Stimulated activated CD8-positive, alpha-beta memory T cell treated with anti-CD3 and anti-CD28 coated beads, Interleukin-4, amount 100 ng/mL, for 4 hours (primary cell): Measurements from ENCODE around the gene CPAMD8.

Experiments used
- DNase-seq, 2 donors: peaks; one replicate each; pipeline ENCODE4 v3.0.0-alpha.2; 2020; ENCODE audit warnings: low read depth in 2 of 2, low spot score in 1 of 2

Gene CPAMD8

DNA sequence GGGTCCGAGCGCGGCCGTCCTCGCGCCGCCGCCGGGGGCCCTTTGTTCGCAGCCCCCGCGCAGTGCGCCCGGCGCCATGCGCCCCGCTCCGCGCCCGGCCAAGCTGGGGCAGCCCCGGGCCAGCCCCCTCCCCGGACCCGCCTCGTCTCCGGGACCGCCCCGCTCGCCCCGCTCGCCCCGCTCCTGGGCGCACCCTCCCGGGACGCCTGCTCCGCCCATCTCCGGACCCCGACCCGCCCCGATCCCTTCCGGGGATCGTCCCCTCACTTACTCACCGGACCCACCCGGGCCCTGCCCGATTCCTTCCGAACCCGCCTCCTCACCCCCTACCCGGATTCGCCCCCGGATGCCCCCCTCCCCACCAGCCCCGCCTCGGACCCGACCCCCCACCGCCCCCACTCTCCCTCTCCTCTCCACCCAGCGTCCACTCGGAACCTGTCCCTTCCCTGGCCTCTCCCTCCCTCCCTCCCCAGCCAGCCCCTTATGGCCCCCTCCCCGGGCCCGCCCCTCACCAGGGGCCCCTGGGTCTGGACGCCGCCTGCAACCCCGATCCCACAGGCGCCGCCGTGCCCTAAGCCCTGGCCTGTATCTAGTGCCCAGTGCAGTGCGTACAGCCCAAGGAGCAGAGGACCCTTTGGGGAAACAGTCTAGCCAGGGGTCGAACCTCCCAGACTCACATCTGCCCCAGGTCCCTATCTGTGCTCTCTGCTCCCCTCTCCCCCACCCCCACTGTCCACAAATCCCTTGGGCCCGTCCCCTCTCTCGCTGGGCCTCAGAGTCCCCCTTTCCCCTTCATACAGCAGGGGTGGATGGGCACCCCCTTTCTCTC is at the start of gene CPAMD8:
TSS of gene CPAMD8 (minus strand) at position 105 of the 829 bp plus-strand sequence. CDS start 168 bp downstream, outside the sequence.
- DNase-seq: no peak

DNA sequence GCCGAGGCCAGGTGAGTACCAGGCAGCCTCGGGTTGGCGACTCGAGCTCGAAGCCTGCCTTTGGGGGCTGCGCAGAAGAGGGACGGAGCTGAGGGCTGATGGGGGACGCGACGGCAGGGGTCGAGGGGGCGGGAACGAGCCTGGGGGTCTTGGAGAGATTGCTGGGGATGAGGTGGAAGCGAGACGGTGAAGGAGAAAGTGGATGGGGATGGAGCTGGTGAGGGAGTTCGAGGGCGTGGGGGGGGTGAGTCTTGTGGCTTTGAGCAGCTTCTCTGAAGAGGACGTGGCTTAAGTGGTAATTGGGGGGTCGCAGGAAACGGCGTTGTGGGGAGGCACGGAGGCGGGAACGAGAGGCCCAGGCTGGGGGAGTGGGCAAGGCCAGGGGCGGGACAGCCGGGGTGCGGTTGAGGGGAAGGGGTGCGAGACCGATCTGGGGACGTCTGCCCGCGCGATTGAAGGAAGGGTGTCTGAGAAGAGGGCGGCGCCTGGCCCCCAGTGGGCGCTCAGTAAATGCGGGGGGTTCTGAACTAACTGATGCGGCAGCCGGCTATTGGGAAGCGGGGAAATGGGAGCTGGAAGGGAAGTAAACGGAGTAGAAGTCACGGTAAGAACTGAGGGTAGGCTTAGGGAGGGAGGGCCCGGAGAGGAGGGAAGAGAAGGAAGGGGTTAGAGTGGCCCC is 49.4 kb upstream of the CPAMD8 start:
- DNase-seq: peak; percentile 12 to 24

DNA sequence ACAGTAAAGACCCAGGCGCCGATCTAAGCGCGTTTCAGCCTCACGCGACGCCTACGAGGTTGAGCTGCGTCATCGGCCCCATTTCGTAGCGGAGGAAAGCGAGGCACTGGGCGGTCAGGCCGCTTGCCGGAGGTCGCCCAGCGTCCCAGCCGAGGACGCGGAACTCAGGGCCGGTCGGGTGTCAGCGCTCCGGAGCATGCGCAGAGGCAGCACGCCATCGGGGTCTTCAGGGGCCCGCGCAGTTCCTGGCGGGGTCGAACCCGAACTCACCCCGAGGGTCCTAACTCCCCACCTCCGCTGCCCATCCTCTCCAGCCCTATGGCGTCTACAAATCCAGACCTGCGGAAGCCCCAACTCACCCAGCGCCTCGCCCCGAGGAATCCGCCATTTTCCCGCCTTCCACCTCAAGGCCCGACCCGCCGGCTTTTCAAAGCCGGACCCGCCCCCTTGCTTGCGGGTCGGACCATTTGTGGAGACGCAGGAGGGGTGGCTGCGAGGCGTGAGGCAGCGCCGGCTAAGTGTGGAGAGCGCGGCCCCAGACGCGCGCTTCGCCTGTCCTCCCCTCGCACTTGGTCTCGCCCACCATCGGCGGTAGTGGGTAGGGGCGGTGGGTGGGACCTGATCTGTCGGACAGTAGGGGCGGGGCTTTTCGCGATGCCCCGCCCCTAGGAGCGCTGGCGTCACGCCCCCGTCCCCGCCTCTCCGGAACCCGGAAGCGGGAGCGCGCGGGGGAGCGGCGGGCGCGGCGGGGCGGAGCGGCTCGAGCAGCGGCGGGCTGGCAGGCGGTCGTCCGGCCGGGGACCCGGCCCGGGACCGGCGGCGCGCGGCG is 48.6 kb upstream of the CPAMD8 start, which contains the start of the genes HAUS8 and MYO9B:
TSS of gene HAUS8 (minus strand) at position 418 of the 829 bp plus-strand sequence. CDS start at position 388, 30 bp downstream.
TSS of gene MYO9B (plus strand) at position 743 of the 829 bp plus-strand sequence. CDS start 25,941 bp downstream, outside the sequence.
- peak; percentile 99 for DNase-seq

- DNase-seq: no peak
Measured at GRCh38 chr19:17074634-17075034, 48.0 kb upstream of the CPAMD8 start.

DNA sequence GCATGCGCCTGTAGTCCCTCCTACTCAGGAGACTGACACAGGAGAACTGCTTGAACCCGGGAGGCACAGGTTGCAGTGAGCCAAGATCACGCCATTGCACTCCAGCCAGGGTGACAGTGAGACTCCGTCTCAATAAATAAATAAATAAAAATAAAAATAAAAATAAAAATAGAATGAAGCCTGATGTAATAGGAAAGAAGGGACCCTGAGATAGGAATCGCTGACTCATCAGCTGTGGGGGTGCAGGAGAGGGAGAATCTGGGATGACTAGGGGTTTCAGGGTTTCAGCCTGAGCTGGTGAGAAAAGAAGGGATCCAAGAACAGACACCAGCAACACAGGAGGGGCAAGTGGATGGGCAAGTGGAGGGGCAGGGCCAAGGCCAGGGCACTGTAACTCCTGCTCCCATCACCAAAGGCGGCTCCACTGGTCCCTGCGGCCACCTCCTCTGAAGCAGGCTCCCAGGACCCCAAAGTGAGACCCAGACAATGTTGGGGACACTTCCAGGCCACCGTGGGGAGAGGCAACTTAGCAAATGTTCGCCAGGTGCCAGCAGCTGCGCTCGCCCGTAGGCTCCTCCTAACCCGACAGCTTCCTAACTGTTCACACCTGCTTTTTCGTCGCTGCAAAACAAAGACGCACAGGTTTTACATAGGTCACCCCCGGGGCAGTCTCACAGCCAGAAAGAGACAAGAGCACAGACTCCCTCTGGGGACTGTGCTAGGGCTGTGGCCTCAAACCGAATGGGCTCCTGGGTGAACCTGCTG is 47.4 kb upstream of the CPAMD8 start:
- DNase-seq: no peak

DNA sequence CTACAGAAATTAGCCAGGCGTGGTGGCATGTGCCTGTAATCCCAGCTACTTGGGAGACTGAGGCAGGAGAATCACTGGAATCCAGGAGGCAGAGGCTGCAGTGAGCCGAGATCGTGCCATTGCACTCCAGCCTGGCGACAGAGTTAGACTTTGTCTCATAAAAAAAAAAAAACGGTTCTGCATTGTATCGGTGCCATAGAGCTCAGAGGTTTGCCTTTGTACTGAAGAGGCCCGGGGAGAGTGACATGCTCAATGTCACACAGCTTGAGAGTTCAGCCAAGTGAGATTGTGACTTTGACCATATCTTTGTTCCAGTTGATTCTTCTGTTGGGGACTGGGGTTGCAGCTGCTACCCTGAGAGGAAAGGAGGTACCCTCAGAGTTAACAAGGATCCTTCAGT is 44.3 kb upstream of the CPAMD8 start:
- DNase-seq: no peak

- no peak for DNase-seq
Measured at GRCh38 chr19:17070421-17070820, 43.8 kb upstream of the CPAMD8 start.

DNA sequence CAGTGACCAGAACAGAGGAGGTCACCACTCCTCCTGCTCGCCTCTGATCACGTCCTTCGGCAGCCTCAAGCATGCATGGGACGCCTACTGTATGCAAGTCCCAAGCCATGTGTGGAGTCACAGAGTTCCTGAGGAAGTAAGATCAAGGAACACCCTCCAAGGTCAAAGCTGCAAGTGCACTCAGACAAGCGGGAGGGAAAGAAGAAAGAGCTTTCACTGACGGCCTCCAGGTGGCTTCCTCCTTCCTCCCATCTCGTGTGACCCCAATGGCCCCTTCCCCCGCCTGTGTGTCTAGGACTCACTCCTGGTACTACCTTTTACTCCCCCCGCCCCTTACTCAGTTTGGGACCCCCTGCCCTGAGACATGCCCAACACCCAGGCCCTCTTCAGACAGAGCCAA is 42.6 kb upstream of the CPAMD8 start:
- no peak for DNase-seq

GRCh38 chr19:17063428-17063827 is 36.8 kb upstream of the CPAMD8 start:
- no peak for DNase-seq

GRCh38 chr19:17061691-17062090 is 35.1 kb upstream of the CPAMD8 start:
- DNase-seq: no peak

GRCh38 chr19:17061205-17061604 is 34.6 kb upstream of the CPAMD8 start:
- DNase-seq: no peak

- no peak for DNase-seq
Measured at GRCh38 chr19:17060802-17061201, 34.2 kb upstream of the CPAMD8 start.

DNA sequence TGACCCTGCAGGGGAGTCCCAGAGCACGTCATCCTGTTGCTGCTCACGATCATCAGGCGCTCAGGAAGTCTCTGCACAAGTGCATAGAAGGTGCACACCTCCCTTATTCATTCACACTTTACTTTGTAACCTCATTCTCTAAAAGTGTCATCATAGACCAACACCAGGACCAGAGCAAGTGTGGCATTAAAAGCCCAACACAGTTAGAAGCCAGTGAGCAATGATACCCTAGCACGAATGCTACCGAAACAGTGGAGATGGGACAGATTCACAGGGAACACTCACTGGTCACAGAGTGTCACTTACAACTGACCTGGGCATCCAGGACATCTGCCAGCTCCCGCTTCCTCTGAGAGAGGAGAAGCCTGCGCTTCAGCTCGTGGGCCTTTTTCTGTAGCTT is 31.6 kb upstream of the CPAMD8 start:
- DNase-seq: no peak

DNA sequence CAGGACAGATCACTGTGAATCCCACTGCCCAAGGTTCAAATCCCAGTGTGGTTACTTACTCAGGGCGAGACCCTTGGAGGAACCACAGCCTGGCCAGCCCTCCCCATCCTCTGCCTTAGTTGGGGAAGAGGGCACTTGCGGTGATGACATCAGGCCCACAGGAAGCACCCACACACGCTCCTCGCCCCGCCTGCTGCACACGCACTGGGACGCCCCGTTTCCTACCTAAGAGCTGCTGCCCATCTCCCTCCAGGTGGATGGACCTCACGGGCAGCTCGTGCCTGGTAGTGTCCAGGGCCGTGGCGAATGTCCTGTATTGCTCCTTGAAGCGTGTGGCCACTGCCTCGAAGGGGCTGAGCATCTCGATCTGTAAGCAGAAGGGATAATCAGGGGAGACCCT is 29.0 kb upstream of the CPAMD8 start:
- no peak for DNase-seq

GRCh38 chr19:17054746-17055145 is 28.1 kb upstream of the CPAMD8 start:
- no peak for DNase-seq

GRCh38 chr19:17052439-17052838 is 25.8 kb upstream of the CPAMD8 start:
- DNase-seq: no peak

DNA sequence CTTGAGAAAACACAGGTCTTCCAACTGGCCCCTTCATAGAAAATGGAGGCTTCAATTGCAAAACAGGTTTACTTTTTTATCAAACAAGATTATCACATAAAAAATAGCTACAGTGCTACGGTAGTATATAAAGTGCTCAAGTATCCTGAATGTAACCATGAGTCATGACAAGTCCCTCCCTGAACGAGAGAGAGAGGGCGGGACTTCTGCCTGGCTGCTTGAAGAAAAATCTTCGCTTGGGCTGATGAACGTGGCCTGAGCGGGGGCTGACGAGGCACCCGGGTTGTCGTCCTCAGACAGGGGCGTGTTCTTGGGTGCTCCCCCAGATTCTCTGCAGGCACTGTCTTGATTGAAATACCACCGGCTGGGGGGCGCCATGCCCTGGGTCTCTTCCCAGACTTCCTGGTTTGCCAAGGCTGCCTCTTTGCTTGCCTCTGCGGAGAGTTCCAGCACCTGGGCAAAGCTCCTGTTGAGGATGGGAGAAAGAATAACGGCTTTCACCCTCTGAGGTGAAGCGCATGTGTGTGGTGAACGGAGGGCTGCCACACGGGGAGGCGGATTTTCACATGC is 23.2 kb upstream of the CPAMD8 start:
- no peak for DNase-seq

DNA sequence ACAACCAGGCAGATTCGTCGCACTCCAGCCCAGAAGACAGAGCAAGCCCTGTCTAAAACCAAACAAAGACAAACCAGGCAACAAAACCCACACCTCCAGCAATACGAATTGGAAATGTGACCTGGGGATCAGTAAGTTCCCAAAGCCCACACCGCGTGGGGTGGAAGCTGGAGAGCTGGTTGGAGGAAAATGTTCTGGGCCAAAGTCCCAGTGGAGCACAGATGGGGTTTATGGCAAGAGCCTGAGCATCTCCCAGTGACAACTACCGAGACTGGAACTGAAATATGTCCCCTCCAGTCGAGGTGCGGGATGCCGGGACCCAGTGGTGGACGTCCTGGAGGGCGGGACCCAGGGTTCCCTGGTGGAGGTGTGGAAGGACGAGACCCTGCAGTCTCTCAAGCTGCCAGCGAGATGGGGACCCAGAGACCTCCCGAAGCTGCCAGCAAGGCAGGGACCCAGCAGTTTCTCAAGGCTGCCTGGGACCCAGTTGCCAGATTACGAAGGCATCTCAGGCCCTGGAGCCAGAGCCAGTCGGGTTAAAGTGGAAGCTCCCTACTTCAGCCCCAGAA is 22.4 kb upstream of the CPAMD8 start:
- DNase-seq: no peak

DNA sequence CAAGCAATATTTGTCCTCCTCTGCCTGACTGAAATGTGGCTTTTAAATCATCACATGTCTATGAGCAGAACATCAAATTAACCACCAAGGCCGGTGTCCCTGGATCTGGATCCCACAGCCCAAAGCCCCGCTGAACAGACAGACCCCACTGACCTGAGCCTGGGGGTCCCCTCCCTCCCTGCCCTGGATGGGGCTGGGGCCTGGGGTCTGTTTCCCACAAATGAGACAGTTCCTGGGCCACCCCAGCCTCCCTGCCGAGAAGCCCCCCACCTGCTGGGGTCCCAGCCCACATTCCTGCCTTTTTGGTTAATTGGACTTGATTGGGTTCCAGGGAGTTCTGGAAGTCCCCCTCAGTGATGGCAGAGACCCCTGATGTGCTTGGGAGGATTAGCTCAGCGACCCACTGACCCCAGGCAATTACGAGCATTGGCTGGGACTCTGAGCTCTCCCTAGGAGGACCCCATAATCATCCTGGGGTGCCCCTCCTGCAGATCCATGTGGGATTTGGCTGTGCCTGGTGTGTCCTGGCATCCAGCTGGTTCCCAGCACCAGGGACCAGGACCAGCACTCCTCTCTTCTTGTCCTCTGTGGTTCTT is 19.4 kb upstream of the CPAMD8 start:
- no peak for DNase-seq

GRCh38 chr19:17043744-17044143 is 17.1 kb upstream of the CPAMD8 start:
- no peak for DNase-seq
